DOHH2 (cell line): ENCODE data around the gene SMURF2.

Experiments
- EZH2phosphoT487 ChIP-seq: fragments of 200-600 bp; sonication (generic); IDR thresholded peaks from 2 replicates; pipeline ENCODE4 v1.6.1; 2017; ENCODE audit warnings: borderline replicate concordance, mild to moderate bottlenecking, antibody characterized with exemption, low read length, moderate library complexity, mixed read lengths
- TF ChIP-seq, protein P1 (sequence below): fragments of 200-600 bp; sonication (generic); IDR thresholded peaks from one replicate; pipeline ENCODE4 v1.5.1; 2014; ENCODE audit warnings: antibody characterized with exemption, mild to moderate bottlenecking, low read depth, low read length; ENCODE audit not compliant: poor library complexity, severe bottlenecking

DNA sequence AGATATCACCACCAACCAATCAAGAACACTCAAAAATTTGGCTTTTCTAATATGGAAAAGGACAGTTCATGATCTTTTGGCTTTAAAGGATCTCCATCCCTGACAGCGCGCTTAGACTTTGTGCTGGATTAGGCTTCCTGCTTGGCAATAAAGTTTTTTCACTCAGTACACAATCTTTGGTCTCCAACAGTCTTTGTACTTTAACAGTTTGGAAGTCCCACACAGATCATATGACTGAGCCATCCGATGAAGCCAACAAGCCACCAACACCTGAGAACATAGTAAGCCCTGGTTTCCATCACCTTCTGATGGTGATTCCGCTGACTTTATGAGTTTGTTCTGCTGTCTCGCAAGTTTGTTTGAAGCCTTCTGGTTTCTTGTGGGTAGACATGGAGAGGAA, 34.3 kb downstream of the SMURF2 start:
- TF ChIP-seq EZH2phosphoT487, result no peak
- TF ChIP-seq, protein P1, sequence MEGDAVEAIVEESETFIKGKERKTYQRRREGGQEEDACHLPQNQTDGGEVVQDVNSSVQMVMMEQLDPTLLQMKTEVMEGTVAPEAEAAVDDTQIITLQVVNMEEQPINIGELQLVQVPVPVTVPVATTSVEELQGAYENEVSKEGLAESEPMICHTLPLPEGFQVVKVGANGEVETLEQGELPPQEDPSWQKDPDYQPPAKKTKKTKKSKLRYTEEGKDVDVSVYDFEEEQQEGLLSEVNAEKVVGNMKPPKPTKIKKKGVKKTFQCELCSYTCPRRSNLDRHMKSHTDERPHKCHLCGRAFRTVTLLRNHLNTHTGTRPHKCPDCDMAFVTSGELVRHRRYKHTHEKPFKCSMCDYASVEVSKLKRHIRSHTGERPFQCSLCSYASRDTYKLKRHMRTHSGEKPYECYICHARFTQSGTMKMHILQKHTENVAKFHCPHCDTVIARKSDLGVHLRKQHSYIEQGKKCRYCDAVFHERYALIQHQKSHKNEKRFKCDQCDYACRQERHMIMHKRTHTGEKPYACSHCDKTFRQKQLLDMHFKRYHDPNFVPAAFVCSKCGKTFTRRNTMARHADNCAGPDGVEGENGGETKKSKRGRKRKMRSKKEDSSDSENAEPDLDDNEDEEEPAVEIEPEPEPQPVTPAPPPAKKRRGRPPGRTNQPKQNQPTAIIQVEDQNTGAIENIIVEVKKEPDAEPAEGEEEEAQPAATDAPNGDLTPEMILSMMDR, result no peak
